OCI-LY3 (cell line): ENCODE measurements around the gene CACNA1C.

Experiments
- H2AFZ ChIP-seq: fragments of 200-600, 300-600 bp; shearing (Covaris generic); 2 replicates; pipeline ENCODE4 v1.6.0; 2014; ENCODE audit warnings: antibody characterized with exemption, low read depth, low read length
- H3K27ac ChIP-seq: fragments of 200-600, 300-600 bp; sonication (generic); 2 replicates; pipeline ENCODE4 v1.5.1; 2014; ENCODE audit warnings: mild to moderate bottlenecking, low read length, moderate library complexity, mixed read lengths
- H3K27me3 ChIP-seq: fragments of 200-600, 300-600 bp; sonication (generic); 2 replicates; pipeline ENCODE4 v1.6.1; 2014; ENCODE audit warnings: low read depth, low read length, mixed read lengths
- H3K36me3 ChIP-seq: fragments of 200-600, 300-600 bp; sonication (generic); replicated peaks from 2 replicates; pipeline ENCODE3; 2014; ENCODE audit warnings: low read depth, low read length, mixed read lengths
- H3K4me1 ChIP-seq: fragments of 300-600, 200-600 bp; sonication (generic); 2 replicates; pipeline ENCODE4 v1.6.1; 2014; ENCODE audit warnings: low read length, mixed read lengths
- H3K4me2 ChIP-seq: fragments of 200-600, 300-600 bp; sonication (generic); 2 replicates; pipeline ENCODE4 v1.6.1; 2014; ENCODE audit warnings: low read length, mixed read lengths
- H3K4me3 ChIP-seq: fragments of 300-600, 200-600 bp; sonication (generic); 2 replicates; pipeline ENCODE4 v1.5.1; 2014; ENCODE audit warnings: antibody characterized with exemption, mild to moderate bottlenecking, low read length, moderate library complexity
- H3K79me2 ChIP-seq: fragments of 300-600, 200-600 bp; shearing (Covaris generic); 2 replicates; pipeline ENCODE4 v1.6.1; 2014; ENCODE audit warnings: mild to moderate bottlenecking, low read length, mixed read lengths
- H3K9ac ChIP-seq: fragments of 300-600, 200-600 bp; shearing (Covaris generic); 2 replicates; pipeline ENCODE4 v1.6.0; 2014; ENCODE audit warnings: mild to moderate bottlenecking, low read length, moderate library complexity
- H3K9me3 ChIP-seq: fragments of 200-600, 300-600 bp; shearing (Covaris generic); 2 replicates; pipeline ENCODE4 v1.6.1; 2014; ENCODE audit warnings: low read length, mixed read lengths; ENCODE audit not compliant: insufficient read depth
- H4K20me1 ChIP-seq: fragments of 200-600, 300-600 bp; sonication (generic); 2 replicates; pipeline ENCODE4 v1.6.1; 2016; ENCODE audit warnings: low read length, mixed read lengths; ENCODE audit not compliant: insufficient read depth
- CTCF ChIP-seq: fragments of 200-600, 300-600 bp; sonication (generic); IDR thresholded peaks from 2 replicates; pipeline ENCODE4 v1.5.1; 2014; ENCODE audit warnings: antibody characterized with exemption, low read length, low read depth
- EZH2phosphoT487 ChIP-seq: fragments of 200-600 bp; shearing (Covaris generic); IDR thresholded peaks from 2 replicates; pipeline ENCODE4 v1.6.1; 2018; ENCODE audit warnings: antibody characterized with exemption, mixed run types, low read depth

CACNA1C gene

GRCh38 chr12:2267703-2268470, 215.1 kb downstream of the CACNA1C start:
- H4K20me1 ChIP-seq, result no peaks in the 10 kb centered on the region
- H3K4me1 ChIP-seq, result no peaks in the 10 kb centered on the region
- no peak overlapping the region for H3K4me3 ChIP-seq
- no peak overlapping the region for H3K27ac ChIP-seq
- no peaks in the 10 kb centered on the region for H3K79me2 ChIP-seq
- H3K4me2 ChIP-seq, result no peak overlapping the region
- no peak overlapping the region for H3K9ac ChIP-seq
- TF ChIP-seq CTCF (no peak), EZH2phosphoT487 (no peak)
- no peak overlapping the region for H2AFZ ChIP-seq
- no peaks in the 10 kb centered on the region for H3K36me3 ChIP-seq
- H3K27me3 ChIP-seq, result peaks cover 41% of the 10 kb centered on the region
- no peaks in the 10 kb centered on the region for H3K9me3 ChIP-seq

- Histone ChIP-seq H3K4me2 (no peak overlapping the region), H3K9me3 (no peaks in the 10 kb centered on the region), H3K4me3 (no peak overlapping the region), H3K79me2 (no peaks in the 10 kb centered on the region), H2AFZ (no peak overlapping the region), H3K27ac (no peak overlapping the region), H3K27me3 (peaks cover 38% of the 10 kb centered on the region), H3K36me3 (no peaks in the 10 kb centered on the region), H3K4me1 (no peaks in the 10 kb centered on the region), H4K20me1 (no peaks in the 10 kb centered on the region), H3K9ac (no peak overlapping the region)
- TF ChIP-seq EZH2phosphoT487 (no peak), CTCF (no peak)
These were observed 215.9 kb downstream of the CACNA1C start for GRCh38 chr12:2268471-2269286.

- TF ChIP-seq EZH2phosphoT487 (no peak), CTCF (no peak)
- H3K36me3 ChIP-seq, result no peaks in the 10 kb centered on the region
- H3K4me3 ChIP-seq, result no peak overlapping the region
- no peaks in the 10 kb centered on the region for H3K9me3 ChIP-seq
- H4K20me1 ChIP-seq, result no peaks in the 10 kb centered on the region
- no peak overlapping the region for H3K4me2 ChIP-seq
- no peak overlapping the region for H3K9ac ChIP-seq
- H3K79me2 ChIP-seq, result no peaks in the 10 kb centered on the region
- H3K27ac ChIP-seq, result no peak overlapping the region
- no peak overlapping the region for H2AFZ ChIP-seq
- H3K4me1 ChIP-seq, result no peaks in the 10 kb centered on the region
- H3K27me3 ChIP-seq, result peaks cover 30% of the 10 kb centered on the region
These were observed 218.1 kb downstream of the CACNA1C start for GRCh38 chr12:2270846-2271245.

- Histone ChIP-seq H2AFZ (no peak overlapping the region), H3K4me1 (no peaks in the 10 kb centered on the region), H3K4me2 (no peak overlapping the region), H3K27me3 (peaks cover 25% of the 10 kb centered on the region), H3K4me3 (no peak overlapping the region), H4K20me1 (no peaks in the 10 kb centered on the region), H3K79me2 (no peaks in the 10 kb centered on the region), H3K27ac (no peak overlapping the region), H3K36me3 (no peaks in the 10 kb centered on the region), H3K9ac (no peak overlapping the region), H3K9me3 (no peaks in the 10 kb centered on the region)
- TF ChIP-seq EZH2phosphoT487, result no peak
- no peak for TF ChIP-seq CTCF
These were observed 219.2 kb downstream of the CACNA1C start for GRCh38 chr12:2271961-2272360.
